Left lung (tissue), 10 donors: ENCODE data around the gene CCDC91. TPM values are rescaled to one million over a fixed set of nuclear protein-coding genes. Genes with fewer than 3 reads are reported as not detected.

Experiments used
- ATAC-seq: fragments of 200-7000 bp; cut with Tn5 transposase; one replicate; pipeline ENCODE4 v1.9.1; 2020; ENCODE audit warnings: moderate library complexity
- DNase-seq, 4 donors: peaks; one replicate each; pipeline ENCODE4 v3.0.0-alpha.2; 2013 to 2020
- H3K27ac ChIP-seq, 2 donors: fragments of 200-600 bp; sonication (generic) in 1 of 2; one replicate each; pipeline versions ENCODE4 v1.5.0 to v1.8.0; 2020 to 2021
- H3K27me3 ChIP-seq, 2 donors: fragments of 200-600 bp; sonication (generic) in 1 of 2; one replicate each; pipeline versions ENCODE4 v1.5.0 to v1.8.0; 2020 to 2021
- H3K36me3 ChIP-seq, 2 donors: fragments of 200-600 bp; sonication (generic) in 1 of 2; one replicate each; pipeline versions ENCODE4 v1.5.0 to v1.8.0; 2020 to 2021
- H3K4me1 ChIP-seq, 2 donors: fragments of 200-600 bp; one replicate each; pipeline ENCODE4 v1.8.0; 2021
- H3K4me3 ChIP-seq, 2 donors: fragments of 200-600 bp; sonication (generic) in 1 of 2; one replicate each; pipeline versions ENCODE4 v1.5.0 to v1.8.0; 2020 to 2021; ENCODE audit warnings: mild to moderate bottlenecking in 1 of 2
- H3K9me3 ChIP-seq, 2 donors: fragments of 200-600 bp; sonication (generic) in 1 of 2; one replicate each; pipeline versions ENCODE4 v1.5.0 to v1.8.0; 2020 to 2021
- intact Hi-C, 2 donors: fragments of 100-400 bp; cut with DNase I; formaldehyde crosslinking; loops; one replicate each; pipeline versions ENCODE4 v1.11.2 to v1.14.2; 2022
- polyA plus RNA-seq, 6 donors: library from polyadenylated mRNA; unstranded; fragments of 120-200 nt; gene quantifications; one replicate each; pipeline ENCODE4 v1.2.1, GENCODE V29; 2013; ENCODE audit not compliant: insufficient read length in 6 of 6
- total RNA-seq, 2 donors: library from RNA; stranded (reverse); fragmentation: NEBNext Ultra II Directional; extraction: Animal tissue kit (Norgen Biotek cat#: 25700); gene quantifications; one replicate each; pipeline ENCODE4 v1.2.1, GENCODE V29; 2021
- TF ChIP-seq, protein P1 (sequence below), 2 donors: fragments of 200-600 bp; sonication (generic) in 1 of 2; IDR thresholded peaks; one replicate each; pipeline versions ENCODE4 v1.5.0 to v1.8.0; 2021; ENCODE audit warnings: antibody characterized with exemption in 2 of 2
- donor health status: DM: no; HTN: yes; CAD: no.
- donor health status: DM: no; HTN: no; CAD: no.

CCDC91 gene
- total and polyA plus RNA-seq, 8 donors, result 18.5 to 30.0 (median 26.2) TPM

GRCh38 chr12:28543021-28543890, 353.0 kb downstream of the CCDC91 start:
- H3K27ac ChIP-seq, result no peak overlapping the region
- no peaks in the 10 kb centered on the region for H3K36me3 ChIP-seq
- intact Hi-C loops, result no loop called here
- TF ChIP-seq, protein P1, sequence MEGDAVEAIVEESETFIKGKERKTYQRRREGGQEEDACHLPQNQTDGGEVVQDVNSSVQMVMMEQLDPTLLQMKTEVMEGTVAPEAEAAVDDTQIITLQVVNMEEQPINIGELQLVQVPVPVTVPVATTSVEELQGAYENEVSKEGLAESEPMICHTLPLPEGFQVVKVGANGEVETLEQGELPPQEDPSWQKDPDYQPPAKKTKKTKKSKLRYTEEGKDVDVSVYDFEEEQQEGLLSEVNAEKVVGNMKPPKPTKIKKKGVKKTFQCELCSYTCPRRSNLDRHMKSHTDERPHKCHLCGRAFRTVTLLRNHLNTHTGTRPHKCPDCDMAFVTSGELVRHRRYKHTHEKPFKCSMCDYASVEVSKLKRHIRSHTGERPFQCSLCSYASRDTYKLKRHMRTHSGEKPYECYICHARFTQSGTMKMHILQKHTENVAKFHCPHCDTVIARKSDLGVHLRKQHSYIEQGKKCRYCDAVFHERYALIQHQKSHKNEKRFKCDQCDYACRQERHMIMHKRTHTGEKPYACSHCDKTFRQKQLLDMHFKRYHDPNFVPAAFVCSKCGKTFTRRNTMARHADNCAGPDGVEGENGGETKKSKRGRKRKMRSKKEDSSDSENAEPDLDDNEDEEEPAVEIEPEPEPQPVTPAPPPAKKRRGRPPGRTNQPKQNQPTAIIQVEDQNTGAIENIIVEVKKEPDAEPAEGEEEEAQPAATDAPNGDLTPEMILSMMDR (IDR thresholded peaks at IDR 0.05), result no peak
- no peak overlapping the region for H3K4me3 ChIP-seq
- ATAC-seq (no peak), DNase-seq (no peak)
- no peaks in the 10 kb centered on the region for H3K4me1 ChIP-seq
- no peaks in the 10 kb centered on the region for H3K9me3 ChIP-seq
- no peaks in the 10 kb centered on the region for H3K27me3 ChIP-seq

GRCh38 chr12:28550757-28551704, 360.8 kb downstream of the CCDC91 start:
- ATAC-seq (no peak), DNase-seq (no peak)
- no peaks in the 10 kb centered on the region for H3K27me3 ChIP-seq
- no peaks in the 10 kb centered on the region for H3K9me3 ChIP-seq
- H3K4me1 ChIP-seq, result peaks cover 0 to 5% of the 10 kb centered on the region in 2 donors
- H3K36me3 ChIP-seq, result no peaks in the 10 kb centered on the region
- TF ChIP-seq, protein P1 (IDR thresholded peaks at IDR 0.05), result no peak
- intact Hi-C loops, result no loop called here
- H3K27ac ChIP-seq, result no peak overlapping the region
- H3K4me3 ChIP-seq, result no peak overlapping the region

DNA sequence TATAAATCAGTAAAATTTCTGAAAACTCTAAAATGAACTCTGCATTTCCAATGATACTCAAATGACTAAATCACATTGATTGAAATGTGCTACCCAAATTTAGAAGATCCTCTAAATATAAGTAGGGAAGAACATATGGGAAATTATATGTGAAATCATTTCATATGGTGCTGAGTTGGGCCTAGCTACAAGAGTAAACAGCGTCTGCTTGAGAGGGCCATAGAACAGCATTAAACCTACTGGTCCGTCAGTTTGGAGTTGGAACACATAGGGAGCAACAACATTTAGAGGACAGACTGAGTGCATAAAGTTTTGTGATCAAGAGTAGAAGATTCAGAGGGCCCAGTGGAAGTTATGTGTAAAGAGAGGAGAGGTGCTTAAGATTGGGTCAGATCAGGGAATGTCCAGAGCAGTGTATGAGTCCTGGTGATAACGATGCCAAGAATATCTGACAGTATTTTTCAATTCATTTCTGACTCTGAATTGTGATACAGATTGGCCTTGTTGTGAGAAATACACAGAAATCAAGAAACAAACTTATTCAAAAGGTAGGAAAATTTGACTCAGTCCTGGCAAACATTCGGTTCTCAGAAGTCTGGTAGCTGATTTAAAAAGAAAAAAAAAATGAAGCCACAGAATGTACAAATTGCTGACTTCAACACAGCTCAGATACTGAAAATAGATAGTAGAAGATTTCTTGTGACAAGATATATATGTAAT, 362.2 kb downstream of the CCDC91 start:
- Histone ChIP-seq H3K27ac (no peak overlapping the region), H3K4me3 (no peak overlapping the region), H3K27me3 (no peaks in the 10 kb centered on the region), H3K9me3 (no peaks in the 10 kb centered on the region), H3K36me3 (no peaks in the 10 kb centered on the region), H3K4me1 (peaks cover 0 to 5% of the 10 kb centered on the region in 2 donors)
- intact Hi-C loops, result no loop called here
- TF ChIP-seq, protein P1 (IDR thresholded peaks at IDR 0.05), result no peak
- ATAC-seq, result no peak
- no peak for DNase-seq

- ATAC-seq, result peak; percentile 80
- Histone ChIP-seq H3K27me3 (no peaks in the 10 kb centered on the region), H3K4me3 (no peak overlapping the region), H3K27ac (peak overlapping the region in 1 of 2 donors; percentile 2), H3K36me3 (no peaks in the 10 kb centered on the region), H3K9me3 (no peaks in the 10 kb centered on the region), H3K4me1 (peaks cover 0 to 5% of the 10 kb centered on the region in 2 donors)
- peak in 2 of 4 donors; percentile 51 for DNase-seq
- TF ChIP-seq, protein P1 (IDR thresholded peaks at IDR 0.05), result no peak
- intact Hi-C loops, result no loop called here
Observed at GRCh38 chr12:28555748-28556147, 365.5 kb downstream of the CCDC91 start.
